Measurements from ENCODE around the gene HS3ST3B1. TPM values are rescaled to one million over a fixed set of nuclear protein-coding genes. Genes with fewer than 3 reads are reported as not detected.

HS3ST3B1 gene
- total RNA-seq, 1 experiment from 2014 or later = 2.4 TPM

DNA sequence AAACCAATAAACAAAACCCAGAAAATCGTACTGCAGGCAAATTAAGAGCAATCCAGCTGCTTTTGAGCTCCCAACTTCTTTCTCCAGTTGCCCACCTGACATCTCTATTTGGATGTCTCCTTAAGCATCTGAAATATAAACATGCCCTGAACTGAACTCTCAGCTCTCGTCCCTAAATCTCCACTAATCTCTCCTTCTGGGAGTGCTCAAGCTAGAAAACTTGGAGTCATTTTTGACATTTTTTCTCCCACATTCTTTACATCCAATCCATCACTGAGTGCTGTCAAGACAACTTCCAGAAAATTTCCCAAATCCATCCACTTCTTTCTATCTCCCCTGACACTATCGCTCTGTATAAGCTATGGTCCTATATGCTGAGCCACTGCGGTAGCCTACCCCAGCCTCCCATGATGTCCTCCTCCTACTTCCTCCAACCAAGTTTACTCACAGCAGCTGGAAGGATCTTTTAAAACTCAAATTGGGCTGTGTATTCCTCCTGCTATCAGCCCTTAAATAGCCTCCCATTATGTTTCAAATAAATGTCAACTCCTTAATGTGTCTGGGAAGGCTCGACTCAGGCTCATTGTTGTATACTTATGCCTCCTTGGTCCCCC is 53.1 kb downstream of the HS3ST3B1 start (continued):
- TF ChIP-seq CTCF (IDR thresholded peaks at IDR 0.05 in 2 of 3, conservative IDR thresholded peaks at IDR 0.05 in 1 of 3; ENCODE audit: borderline replicate concordance in 1 of 3, insufficient read depth in 1 of 3, low read depth in 2 of 3, low read length in 2 of 3) (no peak), RAD21 (IDR thresholded peaks at IDR 0.05; ENCODE audit: low read depth) (no peak), SRF (IDR thresholded peaks at IDR 0.05; ENCODE audit: low read depth) (no peak), POLR2A (IDR thresholded peaks at IDR 0.05; ENCODE audit: borderline replicate concordance, extremely low read depth, insufficient read depth, insufficient read length) (no peak), FOSL1 (IDR thresholded peaks at IDR 0.05; ENCODE audit: low read depth) (no peak), JUND (IDR thresholded peaks at IDR 0.05) (no peak), EZH2phosphoT487 (IDR thresholded peaks at IDR 0.05; ENCODE audit: borderline replicate concordance) (no peak)

GRCh38 chr17:14354807-14355206 is 53.9 kb downstream of the HS3ST3B1 start:
- Histone ChIP-seq H3K9me3 (ENCODE audit: control insufficient read depth in 1 of 2, insufficient read depth in 1 of 2, low read depth in 1 of 2, low read length in 2 of 2) (no peaks in the 10 kb centered on the region), H3K9me2 (ENCODE audit: insufficient read depth) (no peaks in the 10 kb centered on the region), H3K79me2 (ENCODE audit: insufficient read depth, low read length) (no peaks in the 10 kb centered on the region), H3K36me3 (ENCODE audit: control insufficient read depth in 1 of 2, insufficient read depth in 2 of 2, low read length in 2 of 2) (no peaks in the 10 kb centered on the region), H3K4me3 (replicated peaks in 1 of 2; ENCODE audit: low read depth in 1 of 2, low read length in 2 of 2) (no peak overlapping the region), H4K20me1 (ENCODE audit: insufficient read depth) (no peaks in the 10 kb centered on the region), H3K9ac (ENCODE audit: low read length) (no peak overlapping the region), H3K27ac (ENCODE audit: low read depth, low read length) (no peak overlapping the region), H3K27me3 (ENCODE audit: insufficient read depth, low read length) (peaks cover 5% of the 10 kb centered on the region; the same call in 1 of the 2 replicates), H3K4me2 (ENCODE audit: low read length) (no peak overlapping the region), H2AFZ (ENCODE audit: low read depth, low read length, poor library complexity, severe bottlenecking) (no peak overlapping the region), H3K4me1 (ENCODE audit: control insufficient read depth in 1 of 2, insufficient read depth in 2 of 2, low read length in 2 of 2) (no peaks in the 10 kb centered on the region)
- intact Hi-C loops (cut with micrococcal nuclease) = no loop called here
- RAD21 ChIA-PET (ENCODE audit: low non-redundant PET in 1 of 2, low total read pairs in 2 of 2, uncharacterized antibody in 2 of 2, unreplicated experiment in 2 of 2) = no interaction called here
- CTCF ChIA-PET = no interaction called here
- no peak for ATAC-seq
- no TSS peak for BruUV-seq (replicated peaks)
- POLR2A ChIA-PET = no interaction called here
- DNase-seq (ENCODE audit: low read depth, low spot score) = no peak
- no peak for TF ChIP-seq ELF1 (IDR thresholded peaks at IDR 0.05; ENCODE audit: borderline replicate concordance, low read depth)
- TF ChIP-seq ZBTB33 (IDR thresholded peaks at IDR 0.05; ENCODE audit: extremely low read depth, insufficient replicate concordance, low read length) = no peak
- no peak for TF ChIP-seq EZH2 (IDR thresholded peaks at IDR 0.05)
- TF ChIP-seq ZNF274 (IDR thresholded peaks at IDR 0.05; ENCODE audit: low read depth, low read length) = no peak
- no peak for TF ChIP-seq SIN3A (IDR thresholded peaks at IDR 0.05; ENCODE audit: low read depth)
- TF ChIP-seq EGR1 (IDR thresholded peaks at IDR 0.05; ENCODE audit: low read depth) = no peak
- TF ChIP-seq SRF (IDR thresholded peaks at IDR 0.05; ENCODE audit: low read depth) = no peak
- TF ChIP-seq MAX (IDR thresholded peaks at IDR 0.05) = no peak
- no peak for TF ChIP-seq FOSL1 (IDR thresholded peaks at IDR 0.05; ENCODE audit: low read depth)
- TF ChIP-seq POLR2A (IDR thresholded peaks at IDR 0.05; ENCODE audit: borderline replicate concordance, extremely low read depth, insufficient read depth, insufficient read length) = no peak
- no peak for TF ChIP-seq EZH2phosphoT487 (IDR thresholded peaks at IDR 0.05; ENCODE audit: borderline replicate concordance)
- TF ChIP-seq CTCF (IDR thresholded peaks at IDR 0.05 in 2 of 3, conservative IDR thresholded peaks at IDR 0.05 in 1 of 3; ENCODE audit: borderline replicate concordance in 1 of 3, insufficient read depth in 1 of 3, low read depth in 2 of 3, low read length in 2 of 3) = no peak
- TF ChIP-seq ZFX (IDR thresholded peaks at IDR 0.05) = no peak
